ENCODE results near the gene RFWD3.

DNA sequence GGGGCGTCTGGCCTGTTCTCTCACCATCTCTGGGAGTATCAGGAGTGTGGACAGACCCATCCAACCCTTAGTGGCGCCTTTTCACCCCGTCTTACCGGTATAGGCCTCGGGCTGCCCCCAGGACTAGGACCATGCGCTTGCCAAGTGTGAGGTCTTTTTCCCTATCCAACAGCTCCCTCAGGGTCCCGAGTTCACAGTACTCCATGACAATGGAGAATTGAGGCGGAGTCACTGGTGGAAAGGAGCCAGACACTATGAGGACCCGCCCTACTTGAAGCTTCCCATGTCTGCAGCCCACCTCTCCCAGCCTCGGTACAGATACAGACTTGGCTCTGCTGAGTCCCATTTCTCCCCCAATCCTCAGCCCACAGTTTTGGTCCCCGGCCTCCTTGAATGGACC, 15.9 kb upstream of the RFWD3 start:
- TF ChIP-seq, protein P1, sequence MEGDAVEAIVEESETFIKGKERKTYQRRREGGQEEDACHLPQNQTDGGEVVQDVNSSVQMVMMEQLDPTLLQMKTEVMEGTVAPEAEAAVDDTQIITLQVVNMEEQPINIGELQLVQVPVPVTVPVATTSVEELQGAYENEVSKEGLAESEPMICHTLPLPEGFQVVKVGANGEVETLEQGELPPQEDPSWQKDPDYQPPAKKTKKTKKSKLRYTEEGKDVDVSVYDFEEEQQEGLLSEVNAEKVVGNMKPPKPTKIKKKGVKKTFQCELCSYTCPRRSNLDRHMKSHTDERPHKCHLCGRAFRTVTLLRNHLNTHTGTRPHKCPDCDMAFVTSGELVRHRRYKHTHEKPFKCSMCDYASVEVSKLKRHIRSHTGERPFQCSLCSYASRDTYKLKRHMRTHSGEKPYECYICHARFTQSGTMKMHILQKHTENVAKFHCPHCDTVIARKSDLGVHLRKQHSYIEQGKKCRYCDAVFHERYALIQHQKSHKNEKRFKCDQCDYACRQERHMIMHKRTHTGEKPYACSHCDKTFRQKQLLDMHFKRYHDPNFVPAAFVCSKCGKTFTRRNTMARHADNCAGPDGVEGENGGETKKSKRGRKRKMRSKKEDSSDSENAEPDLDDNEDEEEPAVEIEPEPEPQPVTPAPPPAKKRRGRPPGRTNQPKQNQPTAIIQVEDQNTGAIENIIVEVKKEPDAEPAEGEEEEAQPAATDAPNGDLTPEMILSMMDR (conservative IDR thresholded peaks at IDR 0.05; ENCODE audit: low read depth, low read length): no peak
- TF ChIP-seq RCOR1 (IDR thresholded peaks at IDR 0.05; ENCODE audit: insufficient replicate concordance, low read length) (no peak), MXI1 (IDR thresholded peaks at IDR 0.05; ENCODE audit: borderline replicate concordance, low read depth, low read length) (no peak), RAD21 (IDR thresholded peaks at IDR 0.05; ENCODE audit: low read length) (no peak)
- TF ChIP-seq, protein P2, sequence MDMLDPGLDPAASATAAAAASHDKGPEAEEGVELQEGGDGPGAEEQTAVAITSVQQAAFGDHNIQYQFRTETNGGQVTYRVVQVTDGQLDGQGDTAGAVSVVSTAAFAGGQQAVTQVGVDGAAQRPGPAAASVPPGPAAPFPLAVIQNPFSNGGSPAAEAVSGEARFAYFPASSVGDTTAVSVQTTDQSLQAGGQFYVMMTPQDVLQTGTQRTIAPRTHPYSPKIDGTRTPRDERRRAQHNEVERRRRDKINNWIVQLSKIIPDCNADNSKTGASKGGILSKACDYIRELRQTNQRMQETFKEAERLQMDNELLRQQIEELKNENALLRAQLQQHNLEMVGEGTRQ (IDR thresholded peaks at IDR 0.05; ENCODE audit: low read depth, low read length): no peak

Data from IMR-90 (cell line).